ENCODE measurements around the gene SLC19A1. TPM values are rescaled to one million over a fixed set of nuclear protein-coding genes. Genes with fewer than 3 reads are reported as not detected.

The SLC19A1 gene
- polyA plus RNA-seq, 10 donors: 11.9 to 19.9 (median 14.1) TPM

DNA sequence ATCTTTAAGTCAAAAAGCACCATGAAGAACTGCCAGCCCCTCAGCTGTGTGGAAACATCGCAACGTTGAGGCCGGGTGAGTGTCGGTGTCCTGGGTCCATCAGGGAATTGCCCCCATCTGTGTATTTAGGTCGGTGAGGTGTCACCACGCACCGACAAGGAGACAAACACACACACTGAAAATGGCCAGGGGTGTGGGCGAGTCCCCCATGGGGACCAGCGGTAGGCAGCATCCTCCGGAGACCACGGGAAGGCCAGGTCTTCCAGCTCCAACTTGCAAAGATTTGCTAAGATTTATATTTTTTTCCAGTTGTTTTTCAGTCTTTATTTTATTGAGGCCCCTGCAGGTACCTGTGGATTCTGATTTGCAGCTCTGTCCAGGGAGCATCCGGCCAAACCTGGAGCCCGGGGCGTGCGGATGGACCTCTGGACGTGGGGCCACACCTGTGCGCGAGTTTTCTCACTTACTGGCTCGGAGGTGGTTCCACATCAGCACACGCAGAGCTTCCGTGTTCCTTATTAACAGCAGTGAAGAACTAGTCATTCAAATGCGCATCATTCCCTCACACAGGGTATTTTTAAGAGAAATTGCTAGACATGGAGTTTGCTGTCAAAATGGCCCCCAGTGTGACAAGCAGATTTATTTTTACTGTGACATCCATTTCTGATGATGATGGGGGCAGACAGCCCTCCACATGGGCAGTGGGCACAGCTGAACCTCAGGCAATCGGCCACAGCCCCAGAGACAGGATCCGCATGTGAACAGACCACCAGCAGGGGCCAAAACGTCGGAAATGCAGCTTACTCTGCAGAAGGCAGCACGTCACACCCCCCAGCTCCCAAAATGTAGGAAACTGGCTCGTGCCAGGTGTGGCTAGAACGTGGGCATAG, 17.2 kb upstream of the SLC19A1 start:
- no peak for DNase-seq

DNA sequence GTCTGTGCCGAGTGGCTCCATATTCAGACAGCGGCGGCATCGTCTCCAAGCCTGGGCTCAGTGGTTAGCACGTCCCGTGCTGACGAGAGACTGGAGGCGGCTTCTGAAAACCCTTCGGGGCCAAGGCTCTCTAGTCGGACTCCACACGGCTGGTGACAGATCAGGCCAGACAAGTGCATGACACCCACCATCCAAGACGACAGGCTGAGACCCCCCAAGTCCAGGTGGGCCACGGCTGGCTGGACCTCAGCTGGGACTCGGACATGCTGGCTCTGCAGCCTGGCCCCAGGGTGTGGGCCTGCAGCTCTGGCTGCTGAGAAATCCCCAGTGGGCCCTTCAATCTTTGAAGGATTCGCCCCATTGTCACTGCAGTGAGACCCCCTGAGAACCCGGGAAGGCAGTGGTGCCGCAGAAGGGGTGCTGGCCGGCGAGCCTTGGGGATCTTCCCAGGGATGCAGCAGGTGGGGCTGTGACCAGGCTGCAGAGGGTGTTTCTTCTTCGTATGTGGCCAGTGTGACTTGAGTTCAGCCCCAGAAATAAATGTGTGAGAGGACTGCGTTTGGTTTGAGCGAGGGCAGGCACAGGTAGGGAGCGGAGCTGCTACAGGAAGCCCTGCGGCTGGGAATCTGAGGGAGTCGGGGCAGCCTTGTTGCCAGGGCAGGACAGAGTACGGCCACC, 15.9 kb upstream of the SLC19A1 start:
- DNase-seq: no peak

DNA sequence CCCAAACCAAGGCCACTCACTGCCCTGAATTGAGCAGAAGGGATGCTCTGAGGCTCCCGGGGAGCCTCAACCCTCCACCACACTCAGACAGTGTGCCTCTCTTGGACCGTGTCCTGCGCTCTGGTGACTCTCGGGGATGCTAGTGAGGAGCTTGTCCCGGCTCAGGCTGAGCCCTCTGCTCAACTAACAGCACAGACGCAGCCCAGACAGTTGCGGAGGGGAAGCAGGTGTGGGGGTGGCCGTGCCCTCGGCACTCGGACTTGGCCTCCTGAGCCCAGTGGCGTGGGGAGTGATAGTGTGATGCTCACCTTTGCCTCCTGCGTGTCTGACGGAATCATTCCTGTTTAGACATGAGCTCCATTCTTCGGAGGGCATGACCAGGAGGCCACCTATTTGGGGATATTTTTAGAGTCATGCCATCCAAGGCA, 15.4 kb upstream of the SLC19A1 start:
- no peak for DNase-seq

DNA sequence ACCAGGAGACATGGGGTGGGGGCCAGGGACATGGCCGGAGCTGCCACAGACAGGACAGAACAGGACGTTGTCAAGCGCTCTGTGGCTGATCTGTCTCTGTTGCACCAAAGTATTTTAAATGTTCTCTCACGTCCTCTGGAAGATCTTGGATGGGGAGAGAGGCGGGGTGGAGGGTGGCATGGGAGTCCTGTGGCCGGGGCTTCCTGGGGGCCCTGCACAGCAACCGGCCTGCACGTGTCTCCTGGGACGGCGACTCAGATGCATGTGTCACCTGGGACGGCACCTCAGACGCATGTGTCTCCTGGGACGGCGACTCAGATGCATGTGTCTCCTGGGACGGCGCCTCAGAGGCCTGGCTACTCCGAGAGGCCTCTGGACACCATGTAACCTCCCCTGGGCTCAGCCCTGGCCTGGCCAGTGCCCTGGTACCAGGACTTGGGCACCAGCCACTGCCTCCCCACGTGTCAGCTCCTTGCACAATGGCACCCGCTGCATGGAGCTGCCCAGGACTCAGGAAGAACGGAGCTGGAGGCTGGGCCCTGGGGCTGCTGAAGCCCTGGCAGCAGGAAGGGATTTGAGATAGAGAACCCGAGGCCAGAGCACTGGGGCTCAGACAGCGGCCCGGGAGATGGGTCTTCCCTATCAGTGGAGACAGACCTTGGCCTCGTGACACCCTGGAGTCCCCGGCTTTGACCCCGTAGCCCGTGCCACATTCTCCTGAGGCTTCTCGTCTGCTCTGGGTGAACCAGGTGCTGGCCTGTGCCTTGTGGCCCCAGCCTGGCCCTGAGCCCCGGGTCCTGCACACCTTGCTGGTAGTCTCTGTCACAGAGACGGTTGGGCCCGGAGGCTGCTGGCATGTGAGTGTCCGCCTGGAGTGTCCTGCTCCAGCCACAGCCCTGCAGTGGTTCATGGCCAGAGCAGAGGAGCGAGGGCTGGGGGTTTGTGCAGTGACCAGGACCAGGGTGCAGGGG, 14.7 kb upstream of the SLC19A1 start:
- DNase-seq: peak in 1 of 3 donors; percentile 34

DNA sequence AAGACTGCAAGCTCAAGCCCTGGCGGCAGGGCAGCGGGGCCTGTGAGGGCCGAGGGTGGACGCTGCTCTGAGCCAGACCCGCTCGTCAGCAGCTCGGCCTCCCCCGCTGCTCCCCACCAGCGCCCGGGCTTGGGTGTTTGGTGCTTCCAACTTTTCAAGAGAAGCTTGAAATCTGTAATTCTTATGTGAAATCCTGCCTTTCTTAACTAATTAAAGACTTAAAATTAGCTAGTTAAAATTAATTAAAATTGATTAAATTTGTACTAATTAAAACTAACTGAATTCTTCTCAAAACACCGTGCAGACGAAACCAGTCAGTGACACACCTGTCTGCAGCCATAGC, 14.0 kb upstream of the SLC19A1 start:
- no peak for DNase-seq

DNA sequence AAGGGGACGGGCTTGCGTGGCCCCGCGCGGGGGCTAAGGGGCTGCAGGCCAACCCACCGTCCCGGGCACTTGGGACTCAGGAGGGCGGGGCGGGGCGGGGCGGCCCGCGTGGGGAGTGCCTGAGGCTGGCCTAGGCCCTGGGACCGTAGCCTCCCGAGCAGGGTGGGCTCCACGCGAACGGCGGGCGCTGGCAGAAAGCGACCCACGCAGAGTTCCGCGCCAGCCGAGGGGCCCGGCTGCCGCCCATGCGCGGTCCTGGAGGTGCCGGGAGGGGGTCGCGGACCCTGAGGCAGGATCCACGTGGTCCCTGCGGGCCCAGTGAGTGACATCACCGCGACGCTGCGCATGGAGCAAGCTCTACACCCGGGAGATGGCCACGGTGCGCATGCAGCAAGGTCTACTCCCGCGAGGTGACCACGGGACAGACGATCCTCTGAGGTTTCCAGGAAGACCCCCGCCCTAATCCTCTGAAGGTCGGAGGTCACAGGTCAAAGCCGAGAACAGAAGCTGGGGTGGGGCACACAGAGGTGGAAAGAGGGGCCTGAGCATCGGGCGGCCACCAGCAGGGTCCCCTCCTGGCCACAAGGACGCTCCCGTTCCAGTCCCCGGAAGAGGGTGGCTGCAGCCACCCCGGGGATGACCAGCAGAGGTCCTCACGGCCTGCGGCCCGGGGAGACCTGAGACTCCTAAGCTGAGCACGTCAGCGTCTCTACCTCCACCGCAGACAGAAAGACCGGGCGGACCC, 13.5 kb upstream of the SLC19A1 start:
- DNase-seq: peak; percentile 76 to 89 (median 87)

DNA sequence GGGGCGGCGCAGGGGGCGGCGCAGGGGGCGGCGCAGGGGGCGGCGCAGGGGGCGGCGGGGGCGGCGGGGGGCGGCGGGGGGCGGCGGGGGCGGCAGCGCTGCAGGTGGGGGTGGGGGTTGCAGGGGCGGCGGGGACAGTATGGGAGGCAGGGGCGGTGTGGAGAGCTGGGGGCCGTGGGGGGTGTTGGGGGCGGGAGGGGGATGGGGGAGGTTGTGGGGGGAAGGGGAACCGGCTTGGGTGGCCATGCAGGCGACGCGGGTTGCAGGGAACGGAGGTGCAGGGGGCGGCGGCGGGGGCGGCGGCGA, 13.0 kb upstream of the SLC19A1 start:
- DNase-seq: no peak

DNA sequence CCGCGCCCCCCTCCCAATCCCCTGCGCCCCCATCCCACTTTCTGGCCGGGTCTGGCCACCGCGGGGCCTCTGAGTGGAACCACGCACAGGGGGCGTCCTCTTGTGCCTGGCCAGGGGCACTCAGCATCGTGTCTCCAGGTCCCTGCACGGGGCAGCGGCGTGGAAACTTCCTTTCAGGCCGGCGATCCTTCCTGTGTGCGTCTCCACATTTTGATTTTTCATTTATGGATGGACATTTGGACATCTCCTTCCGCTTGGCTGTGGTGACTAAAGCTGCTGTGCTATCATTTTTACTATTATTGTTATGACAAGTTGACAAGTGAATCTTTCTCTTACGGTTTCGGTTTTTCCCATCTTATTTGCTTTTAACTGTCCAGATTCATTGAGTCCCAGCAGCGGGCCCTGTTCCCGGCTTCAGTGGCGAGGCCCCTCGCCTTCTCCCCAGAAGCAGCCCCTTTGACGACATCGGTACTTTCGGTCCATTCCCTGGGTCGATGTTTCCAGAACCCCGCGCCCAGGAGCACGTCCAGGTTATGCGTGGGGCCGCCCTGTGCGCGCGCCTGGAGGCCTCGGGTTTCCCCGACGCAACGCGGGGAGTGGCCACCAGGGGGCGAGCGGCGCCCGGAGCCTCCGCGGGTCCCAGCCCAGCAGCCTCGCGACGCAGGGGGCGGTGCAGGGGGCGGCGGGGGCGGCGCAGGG, 12.4 kb upstream of the SLC19A1 start:
- DNase-seq: peak; percentile 76 to 95 (median 90)

DNA sequence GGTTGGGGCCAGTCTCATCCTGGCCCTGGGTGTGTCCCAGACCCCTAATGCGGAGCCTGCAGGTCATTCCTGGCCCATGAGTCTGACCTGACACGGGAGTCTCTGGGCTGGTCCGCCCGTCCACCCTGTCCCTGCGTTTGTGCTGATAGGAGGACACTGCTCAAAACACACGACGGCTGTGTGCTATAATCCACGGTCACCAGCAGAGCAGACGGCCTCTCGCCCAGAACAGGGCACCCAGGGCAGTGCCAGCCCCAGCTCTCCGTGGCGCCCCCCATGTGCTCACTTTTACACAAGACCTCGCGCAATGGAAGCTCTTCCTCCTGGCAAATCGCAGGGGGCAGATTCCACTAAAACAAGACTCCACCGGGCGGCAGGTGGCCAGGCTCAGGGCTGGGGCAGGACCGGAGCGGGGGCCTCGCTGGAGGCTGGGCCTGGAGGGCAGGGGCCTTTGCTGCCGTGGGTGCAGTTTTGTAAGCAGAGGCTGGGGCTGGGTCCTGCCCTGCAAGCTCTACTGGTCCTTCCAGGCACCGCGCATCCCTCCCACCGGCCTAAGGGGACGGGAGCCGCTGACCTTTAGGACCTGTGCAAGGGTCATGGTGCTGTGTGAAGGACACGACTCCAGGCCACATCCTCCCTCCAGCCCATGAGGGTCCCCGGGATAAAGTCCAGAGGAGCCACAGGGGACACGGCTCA, 10.6 kb upstream of the SLC19A1 start:
- no peak for DNase-seq

DNA sequence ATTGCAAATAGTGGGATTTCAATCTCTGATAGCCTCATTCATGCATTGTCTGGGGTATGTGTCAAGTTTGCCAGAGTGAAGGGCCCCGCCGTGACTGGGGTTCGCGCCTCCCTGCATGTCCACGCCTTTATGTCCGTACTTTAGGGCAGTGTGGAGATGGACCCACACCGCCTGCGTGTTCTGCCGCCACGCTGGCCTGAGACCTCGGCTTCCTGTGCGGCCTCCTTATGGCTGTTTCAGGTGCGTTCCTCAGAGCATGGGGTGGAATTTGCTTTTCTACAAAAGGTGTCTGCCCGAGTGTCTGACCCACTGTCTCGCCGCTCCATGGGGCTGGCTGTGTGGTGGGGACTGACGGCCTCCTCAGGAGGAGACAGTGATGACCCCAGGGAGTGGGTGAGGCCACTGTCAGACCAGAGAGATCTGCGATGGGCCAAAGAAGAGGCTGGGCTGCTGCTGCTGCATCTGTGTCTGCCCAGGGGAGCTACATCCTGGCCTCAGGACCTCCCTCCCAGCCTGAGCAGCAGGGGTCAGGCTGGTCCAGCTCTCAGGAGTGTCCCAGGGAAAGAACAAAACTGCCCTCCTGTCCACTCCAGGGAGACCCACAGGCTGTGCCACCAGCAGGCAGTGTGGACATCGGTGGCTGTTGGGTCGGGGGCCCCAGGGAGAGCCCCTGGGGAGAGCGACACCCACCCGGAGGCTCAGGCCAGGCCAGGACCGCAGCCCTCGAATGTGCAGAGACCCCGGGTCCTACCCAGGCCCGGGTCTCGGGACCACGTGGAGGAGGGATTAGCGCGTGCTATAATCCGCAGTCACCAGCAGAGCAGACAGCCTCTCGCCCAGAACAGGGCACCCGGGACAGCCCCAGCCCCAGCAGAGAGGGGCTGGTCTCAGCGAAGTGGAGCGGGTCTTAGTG, 9.8 kb upstream of the SLC19A1 start:
- no peak for DNase-seq

DNA sequence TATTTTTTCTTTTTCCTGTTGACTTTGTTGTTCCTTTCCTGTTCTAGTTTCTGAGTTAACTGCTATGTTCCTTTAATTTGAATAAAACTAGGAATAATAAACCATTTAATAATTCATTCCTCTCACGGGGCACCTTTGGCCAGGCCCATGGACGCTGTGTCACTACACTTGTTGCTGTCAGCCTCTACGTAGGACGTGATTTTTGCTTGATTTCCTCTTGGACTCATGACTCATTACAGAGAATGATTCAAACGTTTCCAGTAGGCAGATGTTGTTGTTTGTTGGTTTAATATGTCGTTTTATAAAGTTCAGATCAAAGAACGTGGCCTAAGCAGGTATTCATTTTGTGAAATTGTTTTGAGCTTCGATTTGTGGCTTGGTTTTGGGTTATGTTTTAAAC, 9.1 kb upstream of the SLC19A1 start:
- DNase-seq: peak in 1 of 3 donors; percentile 29

DNA sequence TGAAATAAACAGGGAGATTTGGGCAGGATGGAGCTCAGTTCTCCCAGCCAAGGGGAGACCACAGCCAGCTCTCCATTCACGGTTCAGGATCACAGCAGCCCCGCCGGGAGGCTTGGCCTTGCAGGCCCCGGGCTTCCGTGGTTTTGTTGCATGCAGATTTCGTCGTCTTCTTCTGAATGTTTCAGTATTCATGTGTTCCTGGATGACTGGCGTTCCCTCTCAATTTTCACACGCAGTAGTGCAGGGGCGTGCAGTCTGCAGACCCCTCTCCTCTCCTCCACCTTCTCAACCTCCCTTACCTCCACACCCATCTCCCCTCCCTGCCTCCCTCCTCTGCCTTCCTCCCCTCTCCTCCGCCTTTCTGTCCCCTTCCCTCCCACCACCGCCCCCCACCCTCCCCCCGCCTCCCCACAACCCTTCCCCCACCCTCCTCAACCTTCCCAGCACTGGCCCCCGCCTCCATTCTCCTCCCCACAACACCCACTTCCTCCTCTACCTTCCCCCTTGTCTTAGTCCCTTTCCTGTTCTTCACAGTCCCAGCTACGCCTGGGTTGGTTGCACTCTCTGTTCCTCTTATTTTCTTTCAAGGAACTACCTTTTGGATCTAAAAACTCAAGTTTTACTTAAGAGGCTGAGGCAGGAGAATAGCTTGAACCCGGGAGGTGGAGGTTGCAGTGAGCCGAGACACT, 8.4 kb upstream of the SLC19A1 start:
- DNase-seq: peak in 1 of 3 donors; percentile 59

DNA sequence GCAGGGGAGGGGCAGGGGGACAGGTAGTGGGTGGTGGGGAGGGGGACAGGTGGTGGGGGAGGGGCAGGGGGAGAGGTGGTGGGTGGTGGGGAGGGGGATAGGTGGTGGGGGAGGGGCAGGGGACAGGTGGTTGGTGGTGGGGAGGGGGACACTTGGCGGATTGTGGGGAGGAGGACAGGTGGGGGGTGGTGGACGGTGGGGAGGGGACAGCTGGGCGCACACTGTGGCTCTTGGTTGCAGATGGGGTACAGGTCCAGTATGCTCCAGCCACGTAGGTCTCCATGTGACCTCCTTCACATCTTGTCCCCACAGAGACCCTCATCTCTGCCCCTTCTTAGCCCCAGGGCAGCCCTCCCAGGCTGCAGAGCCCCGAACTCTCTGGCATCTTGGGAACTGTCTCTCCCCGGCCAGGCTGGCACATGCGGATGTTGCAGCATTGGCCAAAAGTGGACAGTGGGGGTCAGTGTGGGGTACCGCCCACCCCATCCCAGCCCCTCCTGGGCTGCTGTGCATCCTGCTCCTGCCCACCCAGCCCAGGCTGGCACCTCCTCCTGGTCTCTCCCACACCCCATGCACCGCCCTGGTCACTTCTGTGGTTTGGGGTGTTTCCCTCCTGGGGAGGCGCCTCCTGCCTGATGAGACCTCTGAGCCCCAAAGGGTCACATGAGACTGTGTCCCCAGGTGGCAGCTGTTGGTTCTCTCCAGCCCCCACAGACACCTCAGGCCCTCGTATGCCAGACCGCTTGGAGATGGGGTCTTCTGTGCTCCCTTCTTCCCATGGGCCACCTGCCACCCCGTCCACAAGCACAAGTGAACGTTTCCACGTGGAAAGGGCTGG, 7.6 kb upstream of the SLC19A1 start:
- DNase-seq: no peak

DNA sequence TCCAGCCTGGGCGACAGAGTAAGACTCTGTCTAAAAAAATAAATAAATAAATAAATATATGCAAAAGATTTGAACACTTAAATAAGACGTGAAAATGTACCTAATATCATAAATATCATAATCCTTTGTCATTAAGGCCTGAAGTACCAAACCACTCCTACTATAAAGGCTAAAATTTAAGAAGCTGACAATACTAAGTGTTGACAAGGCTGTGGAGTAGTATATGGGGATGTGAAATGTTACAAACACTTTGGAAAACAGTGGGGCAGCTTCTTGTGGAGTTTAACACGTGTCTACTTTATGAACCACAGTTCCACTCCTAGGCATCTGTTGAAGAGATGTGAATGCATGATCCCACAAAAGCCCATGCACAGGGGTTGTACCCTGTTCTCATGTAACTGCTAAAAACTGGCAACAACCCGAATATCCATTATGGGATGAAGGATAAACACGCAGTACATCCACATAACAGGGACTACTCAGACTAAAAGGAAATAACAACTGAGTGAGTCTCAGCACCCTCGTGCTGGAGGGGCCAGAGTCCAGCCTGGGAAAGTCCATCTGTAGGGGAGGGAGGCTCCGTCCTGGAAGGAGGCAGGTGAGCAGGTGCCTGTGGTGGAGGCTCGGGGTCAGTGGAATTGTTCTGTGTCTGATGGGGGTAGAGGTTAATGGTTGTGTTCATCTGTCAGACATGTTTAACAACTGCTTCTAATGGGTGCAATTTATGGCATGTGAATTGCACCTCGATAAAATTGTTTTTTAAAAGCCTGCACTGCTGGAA, 6.7 kb upstream of the SLC19A1 start:
- DNase-seq: no peak

DNA sequence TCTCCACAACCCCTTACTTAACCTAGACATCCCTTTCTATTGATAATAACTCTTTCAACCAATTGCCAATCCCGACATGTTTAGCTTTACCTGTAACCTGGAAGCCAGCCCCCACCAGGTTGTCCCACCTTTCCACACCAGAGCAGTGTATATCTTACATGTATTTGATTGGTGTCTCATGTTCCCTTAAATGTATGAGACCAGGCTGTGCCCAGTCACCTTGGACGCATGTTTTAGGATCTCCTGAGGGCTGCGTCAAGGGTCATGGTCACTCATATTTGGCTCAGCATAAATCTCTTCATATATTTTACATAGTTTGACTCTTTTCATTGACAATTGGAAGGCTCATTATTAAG, 5.3 kb upstream of the SLC19A1 start:
- DNase-seq: no peak

DNA sequence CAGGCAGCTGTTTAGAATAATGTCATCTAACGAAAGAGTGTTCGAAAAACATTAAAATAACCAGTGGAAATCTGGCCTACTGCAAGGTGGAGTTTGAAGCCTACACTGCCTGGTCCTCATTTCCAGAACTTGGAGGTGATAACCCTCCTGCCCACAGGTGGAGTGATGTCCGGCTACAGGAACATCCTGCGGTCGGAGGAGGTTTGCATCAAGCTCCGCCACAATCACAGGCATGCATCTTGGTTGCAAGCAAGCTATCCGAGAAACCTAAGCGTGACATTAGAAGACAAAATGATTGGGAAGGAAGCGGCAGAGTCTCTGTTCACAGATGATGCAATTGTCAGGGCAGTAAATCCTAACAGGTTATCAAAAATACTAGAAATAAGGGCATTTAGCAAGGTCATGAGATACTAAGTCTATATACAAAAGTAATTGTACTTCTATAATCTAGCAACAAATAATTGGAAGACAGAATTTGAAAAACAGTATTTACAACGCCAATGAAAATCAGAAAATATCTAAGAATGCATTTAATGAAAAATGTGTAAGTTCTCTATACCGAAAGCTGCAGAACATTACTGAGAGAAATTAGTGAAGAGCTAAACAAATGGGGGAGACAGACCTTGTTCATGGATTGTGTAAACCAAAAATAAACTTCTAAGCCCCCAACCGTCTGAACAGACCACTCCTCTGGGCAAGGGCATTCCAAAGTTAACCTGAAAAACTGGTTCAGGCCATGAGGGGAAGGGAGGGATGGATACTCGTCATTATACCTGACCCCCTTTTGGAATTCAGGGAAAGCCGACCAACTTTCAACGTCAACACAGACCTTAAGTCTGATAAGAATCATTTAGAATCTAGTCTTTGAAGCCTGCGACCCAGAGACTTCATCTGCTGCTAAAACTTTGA, 4.7 kb upstream of the SLC19A1 start:
- DNase-seq: no peak
